ENCODE results near the gene OGA. TPM values are rescaled to one million over a fixed set of nuclear protein-coding genes. Genes with fewer than 3 reads are reported as not detected.

The OGA gene
- total and polyA plus RNA-seq, 2 of the 8 experiments (the other 6 are each of a cell fraction or from before 2014, with no cell fraction given), result 31.2 to 107 TPM

DNA sequence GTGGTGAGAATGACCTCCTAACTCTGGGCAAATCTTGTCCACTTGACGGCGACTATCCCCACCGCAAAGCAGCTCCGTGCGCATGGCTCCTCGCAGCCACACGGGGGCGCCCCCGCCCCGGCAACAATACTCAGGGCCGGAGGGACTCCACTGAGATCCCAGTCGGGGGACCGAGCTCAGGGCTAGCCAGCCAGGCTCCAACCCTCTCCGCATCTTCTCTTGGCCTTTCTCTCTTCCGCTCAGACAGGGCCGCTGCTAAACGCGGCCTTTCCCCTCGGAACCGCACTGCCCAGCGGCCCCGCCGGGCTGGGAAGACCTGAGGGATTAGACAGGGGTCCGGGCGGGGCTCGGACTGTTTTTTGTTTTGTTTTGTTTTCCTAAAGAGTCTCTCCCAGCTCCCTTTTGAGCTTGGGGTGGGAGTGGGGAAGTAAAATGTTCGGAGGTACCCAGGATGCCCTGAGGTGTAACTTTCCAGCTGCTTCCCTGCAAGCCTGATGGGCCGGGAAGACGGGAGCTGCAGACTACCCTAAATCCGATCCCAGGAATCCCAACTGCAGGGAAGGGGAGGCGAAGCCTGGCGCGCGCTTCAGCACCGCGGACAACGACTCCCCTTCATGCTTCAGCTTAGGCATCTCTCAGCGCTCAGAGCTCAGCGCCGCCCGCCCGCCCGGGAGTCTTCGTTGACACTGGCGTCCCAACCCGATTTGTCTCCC, 22.7 kb upstream of the OGA start (continued):
- TF ChIP-seq SP2 (IDR thresholded peaks at IDR 0.05; ENCODE audit: low read length) (no peak), RBBP5 (IDR thresholded peaks at IDR 0.05; ENCODE audit: borderline replicate concordance, low read depth, low read length) (no peak; the same call in 1 of the 2 replicates), EP300 (IDR thresholded peaks at IDR 0.05; ENCODE audit: borderline replicate concordance in 1 of 2, low read depth in 2 of 2, low read length in 2 of 2) (no peak), CHD1 (IDR thresholded peaks at IDR 0.05; ENCODE audit: low read depth, low read length) (no peak), ZNF274 (IDR thresholded peaks at IDR 0.05; ENCODE audit: borderline replicate concordance, extremely low read depth, low read length) (no peak), TAF7 (optimal IDR thresholded peaks at IDR 0.05; ENCODE audit: borderline replicate concordance, low read depth, low read length) (peak; percentile 13), CBX5 (IDR thresholded peaks at IDR 0.05; ENCODE audit: low read depth, low read length) (no peak), TEAD4 (IDR thresholded peaks at IDR 0.05; ENCODE audit: low read depth, low read length) (peak; percentile 73), NRF1 (IDR thresholded peaks at IDR 0.05; ENCODE audit: low read depth, low read length) (no peak), CEBPB (IDR thresholded peaks at IDR 0.05; ENCODE audit: low read depth, low read length) (no peak), NANOG (IDR thresholded peaks at IDR 0.05; ENCODE audit: insufficient read depth, low read depth, low read length, poor library complexity, severe bottlenecking) (no peak), SIRT6 (IDR thresholded peaks at IDR 0.05; ENCODE audit: low read length) (no peak), RXRA (IDR thresholded peaks at IDR 0.05; ENCODE audit: insufficient read depth, low read depth, low read length) (no peak), BCL11A (IDR thresholded peaks at IDR 0.05; ENCODE audit: low read depth in 2 of 2, low read length in 2 of 2) (no peak), JUN (IDR thresholded peaks at IDR 0.05; ENCODE audit: low read depth, low read length) (no peak), RAD21 (IDR thresholded peaks at IDR 0.05 in 1 of 2, conservative IDR thresholded peaks at IDR 0.05 in 1 of 2; ENCODE audit: low read depth in 2 of 2, low read length in 2 of 2) (peak; percentile 91 to 93), CHD2 (IDR thresholded peaks at IDR 0.05; ENCODE audit: low read length) (peak; percentile 26; the same call in 1 of the 2 replicates), TAF1 (IDR thresholded peaks at IDR 0.05; ENCODE audit: low read depth, low read length) (peak; percentile 24; the same call in 1 of the 2 replicates), BACH1 (IDR thresholded peaks at IDR 0.05; ENCODE audit: low read length) (no peak), KDM1A (IDR thresholded peaks at IDR 0.05; ENCODE audit: borderline replicate concordance, low read length) (no peak), SP1 (IDR thresholded peaks at IDR 0.05; ENCODE audit: low read depth, low read length) (0 out of 2 replicates have a peak, but pooled peaks have one; percentile 19), BRCA1 (IDR thresholded peaks at IDR 0.05; ENCODE audit: low read depth, low read length) (no peak; the same call in 1 of the 2 replicates), FOSL1 (IDR thresholded peaks at IDR 0.05; ENCODE audit: insufficient read depth, low read depth, low read length) (no peak), POLR2A (IDR thresholded peaks at IDR 0.05; ENCODE audit: control extremely low read depth in 1 of 2, low read depth in 2 of 2, low read length in 2 of 2) (no peak)
- TF ChIP-seq, protein P1, sequence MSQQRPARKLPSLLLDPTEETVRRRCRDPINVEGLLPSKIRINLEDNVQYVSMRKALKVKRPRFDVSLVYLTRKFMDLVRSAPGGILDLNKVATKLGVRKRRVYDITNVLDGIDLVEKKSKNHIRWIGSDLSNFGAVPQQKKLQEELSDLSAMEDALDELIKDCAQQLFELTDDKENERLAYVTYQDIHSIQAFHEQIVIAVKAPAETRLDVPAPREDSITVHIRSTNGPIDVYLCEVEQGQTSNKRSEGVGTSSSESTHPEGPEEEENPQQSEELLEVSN (IDR thresholded peaks at IDR 0.05), result no peak; the same call in 1 of the 2 replicates

All from H1 (cell line).